GM21529 (cell line): ENCODE data around the gene ITGA3.

ENCODE experiments used
- ATAC-seq: cut with Tn5 transposase; IDR thresholded peaks from one replicate; pipeline ENCODE4 v1.9.1; 2021; ENCODE audit not compliant: unreplicated experiment

ITGA3 gene

GRCh38 chr17:50106393-50107131 is 50.7 kb downstream of the ITGA3 start:
- ATAC-seq = no peak

- ATAC-seq = no peak
Measured at GRCh38 chr17:50107790-50108414, 52.0 kb downstream of the ITGA3 start.

GRCh38 chr17:50108556-50108955 is 52.6 kb downstream of the ITGA3 start:
- ATAC-seq = no peak

GRCh38 chr17:50109207-50109606 is 53.3 kb downstream of the ITGA3 start:
- no peak for ATAC-seq

GRCh38 chr17:50109785-50110184 is 53.9 kb downstream of the ITGA3 start:
- ATAC-seq = no peak

GRCh38 chr17:50110591-50111349 is 54.9 kb downstream of the ITGA3 start:
- no peak for ATAC-seq

GRCh38 chr17:50111673-50112655 is 56.1 kb downstream of the ITGA3 start:
- ATAC-seq = no peak

- ATAC-seq = no peak
Measured at GRCh38 chr17:50112694-50113093, 56.8 kb downstream of the ITGA3 start.

GRCh38 chr17:50113624-50114320 is 57.9 kb downstream of the ITGA3 start:
- ATAC-seq = no peak

- ATAC-seq = no peak
Measured at GRCh38 chr17:50114401-50114800, 58.5 kb downstream of the ITGA3 start.

- no peak for ATAC-seq
Measured at GRCh38 chr17:50114849-50115357, 59.0 kb downstream of the ITGA3 start.

- no peak for ATAC-seq
Measured at GRCh38 chr17:50115756-50116155, 59.8 kb downstream of the ITGA3 start.

- ATAC-seq = no peak
Measured at GRCh38 chr17:50117202-50118051, 61.5 kb downstream of the ITGA3 start.

GRCh38 chr17:50118076-50118827 is 62.3 kb downstream of the ITGA3 start:
- ATAC-seq = no peak

- no peak for ATAC-seq
Measured at GRCh38 chr17:50118828-50119218, 62.9 kb downstream of the ITGA3 start.

GRCh38 chr17:50120475-50121253 is 64.8 kb downstream of the ITGA3 start:
- no peak for ATAC-seq

GRCh38 chr17:50122945-50123344 is 67.0 kb downstream of the ITGA3 start:
- no peak for ATAC-seq
